GM12878 (cell line): ENCODE results near the gene OR4F15.

Source experiments
- CTCF ChIP-seq, 3 experiments: IDR thresholded peaks in 2 of 3; conservative IDR thresholded peaks in 1 of 3; 2 replicates each; pipeline ENCODE4 v1.5.1; 2011; ENCODE audit warnings: low read depth in 3 of 3, low read length in 3 of 3, mild to moderate bottlenecking in 3 of 3, control low read depth in 2 of 3, moderate library complexity in 2 of 3, inconsistent platforms in 1 of 3, mixed read lengths in 1 of 3; ENCODE audit not compliant: control insufficient read depth in 2 of 3, insufficient read depth in 1 of 3; ENCODE audit errors: extremely low read depth in 1 of 3
- CUX1 ChIP-seq: IDR thresholded peaks from 2 replicates; pipeline ENCODE4 v1.6.1; 2012; ENCODE audit warnings: improper control_type of control experiment, low read depth, low read length; ENCODE audit not compliant: insufficient replicate concordance
- POLR2A ChIP-seq: IDR thresholded peaks from 2 replicates; pipeline ENCODE4 v1.6.1; 2011; ENCODE audit warnings: low read depth, mild to moderate bottlenecking, low read length
- RAD21 ChIP-seq: IDR thresholded peaks from 2 replicates; pipeline ENCODE4 v1.6.1; 2011; ENCODE audit warnings: mild to moderate bottlenecking, low read depth, low read length, moderate library complexity; ENCODE audit not compliant: insufficient read depth

DNA sequence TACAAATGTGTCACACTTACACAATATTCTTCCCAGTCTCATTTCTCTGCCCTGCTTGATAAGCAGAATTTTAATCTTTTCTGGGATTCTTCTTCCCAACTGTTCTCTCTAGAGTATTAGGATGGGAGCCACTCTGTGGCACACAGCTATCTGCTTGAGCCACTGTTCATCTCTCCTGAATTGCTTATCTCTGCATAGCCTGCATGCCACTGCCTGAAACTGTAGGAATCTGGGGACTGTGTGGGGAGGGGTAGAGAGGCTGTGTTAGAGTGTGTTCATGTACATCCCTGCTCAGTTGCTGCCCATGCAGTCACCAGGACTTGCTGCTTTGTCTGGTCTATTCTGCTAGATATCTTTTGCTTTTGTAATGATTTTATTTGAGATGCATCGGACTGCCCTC is 11.0 kb upstream of the OR4F15 start:
- no peak for TF ChIP-seq CTCF (IDR thresholded peaks at IDR 0.05 in 2 of 3, conservative IDR thresholded peaks at IDR 0.05 in 1 of 3; ENCODE audit: control insufficient read depth in 2 of 3, extremely low read depth in 1 of 3, insufficient read depth in 1 of 3, low read depth in 3 of 3, low read length in 3 of 3)
- TF ChIP-seq RAD21 = no peak
- no peak for TF ChIP-seq POLR2A
- TF ChIP-seq CUX1 = no peak
